Measurements from ENCODE around the gene CTBP2. TPM values are rescaled to one million over a fixed set of nuclear protein-coding genes. Genes with fewer than 3 reads are reported as not detected.

CTBP2 gene
- total RNA-seq, 1 experiment from 2014 or later: 78.7 TPM

GRCh38 chr10:125130260-125130659, 30.1 kb downstream of the CTBP2 start:
- Mint-ChIP-seq H3K36me3 (ENCODE audit: insufficient read depth, unreplicated experiment) (peaks cover 36% of the 10 kb centered on the region), H3K27ac (ENCODE audit: unreplicated experiment) (no peak overlapping the region), H3K9me3 (ENCODE audit: low read depth, unreplicated experiment) (no peaks in the 10 kb centered on the region), H3K4me1 (ENCODE audit: low read depth, unreplicated experiment) (peaks cover 24% of the 10 kb centered on the region), H3K4me3 (ENCODE audit: low read depth, unreplicated experiment) (no peak overlapping the region), H3K27me3 (ENCODE audit: unreplicated experiment) (no peaks in the 10 kb centered on the region)
- CTCF ChIA-PET: no interaction called here
- BruUV-seq (replicated peaks): no TSS peak
- TF ChIP-seq CTCF (IDR thresholded peaks at IDR 0.05; ENCODE audit: unreplicated experiment): no peak
- intact Hi-C loops (cut with micrococcal nuclease; ENCODE audit: unreplicated experiment): no loop called here
- DNase-seq: no peak

- H3K9me3 Mint-ChIP-seq (ENCODE audit: low read depth, unreplicated experiment): no peaks in the 10 kb centered on the region
- H3K27ac Mint-ChIP-seq (ENCODE audit: unreplicated experiment): no peak overlapping the region
- intact Hi-C loops (cut with micrococcal nuclease; ENCODE audit: unreplicated experiment): no loop called here
- BruUV-seq (replicated peaks): no TSS peak
- peaks cover 36% of the 10 kb centered on the region for H3K4me1 Mint-ChIP-seq (ENCODE audit: low read depth, unreplicated experiment)
- CTCF ChIA-PET: no interaction called here
- no peaks in the 10 kb centered on the region for H3K27me3 Mint-ChIP-seq (ENCODE audit: unreplicated experiment)
- DNase-seq: no peak
- TF ChIP-seq CTCF (IDR thresholded peaks at IDR 0.05; ENCODE audit: unreplicated experiment): no peak
- no peak overlapping the region for H3K4me3 Mint-ChIP-seq (ENCODE audit: low read depth, unreplicated experiment)
- peaks cover 34% of the 10 kb centered on the region for H3K36me3 Mint-ChIP-seq (ENCODE audit: insufficient read depth, unreplicated experiment)
Observed at GRCh38 chr10:125129076-125129458, 31.3 kb downstream of the CTBP2 start.

- no peak for DNase-seq
- no TSS peak for BruUV-seq (replicated peaks)
- Mint-ChIP-seq H3K36me3 (ENCODE audit: insufficient read depth, unreplicated experiment) (peaks cover 39% of the 10 kb centered on the region), H3K4me3 (ENCODE audit: low read depth, unreplicated experiment) (no peak overlapping the region), H3K27ac (ENCODE audit: unreplicated experiment) (no peak overlapping the region), H3K27me3 (ENCODE audit: unreplicated experiment) (no peaks in the 10 kb centered on the region), H3K9me3 (ENCODE audit: low read depth, unreplicated experiment) (no peaks in the 10 kb centered on the region), H3K4me1 (ENCODE audit: low read depth, unreplicated experiment) (peaks cover 41% of the 10 kb centered on the region)
- intact Hi-C loops (cut with micrococcal nuclease; ENCODE audit: unreplicated experiment): no loop called here
- CTCF ChIA-PET: no interaction called here
- no peak for TF ChIP-seq CTCF (IDR thresholded peaks at IDR 0.05; ENCODE audit: unreplicated experiment)
Observed at GRCh38 chr10:125128397-125129075, 31.8 kb downstream of the CTBP2 start.

- H3K36me3 Mint-ChIP-seq (ENCODE audit: insufficient read depth, unreplicated experiment): peaks cover 42% of the 10 kb centered on the region
- no peaks in the 10 kb centered on the region for H3K27me3 Mint-ChIP-seq (ENCODE audit: unreplicated experiment)
- intact Hi-C loops (cut with micrococcal nuclease; ENCODE audit: unreplicated experiment): no loop called here
- TF ChIP-seq CTCF (IDR thresholded peaks at IDR 0.05; ENCODE audit: unreplicated experiment): no peak
- peaks cover 44% of the 10 kb centered on the region for H3K4me1 Mint-ChIP-seq (ENCODE audit: low read depth, unreplicated experiment)
- no peak for DNase-seq
- BruUV-seq (replicated peaks): no TSS peak
- no peak overlapping the region for H3K27ac Mint-ChIP-seq (ENCODE audit: unreplicated experiment)
- CTCF ChIA-PET: no interaction called here
- H3K9me3 Mint-ChIP-seq (ENCODE audit: low read depth, unreplicated experiment): no peaks in the 10 kb centered on the region
- no peak overlapping the region for H3K4me3 Mint-ChIP-seq (ENCODE audit: low read depth, unreplicated experiment)
Observed at GRCh38 chr10:125127986-125128385, 32.4 kb downstream of the CTBP2 start.

Measured in Calu3 (cell line).